HG02763 (cell line): ENCODE results near the gene KCNH2.

Source experiments
- ATAC-seq: cut with Tn5 transposase; IDR thresholded peaks from one replicate; pipeline ENCODE4 v1.9.1; 2021; ENCODE audit warnings: mild to moderate bottlenecking, moderate library complexity; ENCODE audit not compliant: unreplicated experiment

Gene KCNH2

GRCh38 chr7:150976529-150977381 is 1.4 kb downstream of the KCNH2 start:
- ATAC-seq, result no peak

- ATAC-seq, result no peak
Observed at GRCh38 chr7:150975536-150976319, 2.4 kb downstream of the KCNH2 start.

GRCh38 chr7:150974468-150975391 is 3.4 kb downstream of the KCNH2 start:
- ATAC-seq, result peak; percentile 56

- ATAC-seq, result no peak
Observed at GRCh38 chr7:150973571-150974451, 4.3 kb downstream of the KCNH2 start.

GRCh38 chr7:150972741-150973140 is 5.4 kb downstream of the KCNH2 start:
- no peak for ATAC-seq

- ATAC-seq, result no peak
Observed at GRCh38 chr7:150972023-150972468, 6.1 kb downstream of the KCNH2 start.

GRCh38 chr7:150971242-150972022 is 6.7 kb downstream of the KCNH2 start:
- no peak for ATAC-seq

- no peak for ATAC-seq
Observed at GRCh38 chr7:150970424-150970823, 7.7 kb downstream of the KCNH2 start.

GRCh38 chr7:150969475-150969874 is 8.6 kb downstream of the KCNH2 start:
- ATAC-seq, result no peak

- no peak for ATAC-seq
Observed at GRCh38 chr7:150968734-150969372, 9.3 kb downstream of the KCNH2 start.

- ATAC-seq, result no peak
Observed at GRCh38 chr7:150968056-150968733, 9.9 kb downstream of the KCNH2 start.

- no peak for ATAC-seq
Observed at GRCh38 chr7:150967349-150967748, 10.8 kb downstream of the KCNH2 start.

GRCh38 chr7:150966002-150966401 is 12.1 kb downstream of the KCNH2 start:
- ATAC-seq, result no peak

- ATAC-seq, result no peak
Observed at GRCh38 chr7:150965273-150965830, 12.8 kb downstream of the KCNH2 start.

- no peak for ATAC-seq
Observed at GRCh38 chr7:150964593-150965111, 13.5 kb downstream of the KCNH2 start.

- ATAC-seq, result no peak
Observed at GRCh38 chr7:150963707-150964559, 14.2 kb downstream of the KCNH2 start.
